ENCODE results near the gene RGS19.
A peak's percentile ranks its signal among the peaks of the same experiment; 100 is the strongest.
"Not testable (repeated sequence)": the region's sequence is repeated elsewhere in the genome, so short reads cannot be mapped to it uniquely, and the experiment has no call there.

Gene RGS19

DNA sequence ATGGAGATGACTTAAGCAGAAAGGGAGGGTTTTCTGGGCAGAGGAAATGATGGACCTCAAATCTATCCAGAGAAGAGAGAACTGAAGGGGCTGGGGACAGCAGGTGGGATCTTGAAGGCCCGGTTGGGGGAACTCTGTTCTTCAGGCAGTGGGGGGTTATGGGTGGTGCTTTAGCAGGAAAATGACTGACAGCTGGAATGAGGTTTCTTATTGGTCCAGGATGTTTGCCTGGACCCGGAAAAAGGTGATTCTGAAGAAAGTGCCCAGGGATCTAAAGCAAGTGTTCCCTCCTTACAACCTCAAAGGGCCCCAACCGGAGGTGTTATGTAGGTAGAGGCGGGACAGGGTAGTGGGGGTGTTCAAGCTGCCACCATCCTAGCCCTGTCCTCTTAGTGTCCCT, 16.1 kb upstream of the RGS19 start:
- DNase-seq (ENCODE audit: low read depth): no peak

DNA sequence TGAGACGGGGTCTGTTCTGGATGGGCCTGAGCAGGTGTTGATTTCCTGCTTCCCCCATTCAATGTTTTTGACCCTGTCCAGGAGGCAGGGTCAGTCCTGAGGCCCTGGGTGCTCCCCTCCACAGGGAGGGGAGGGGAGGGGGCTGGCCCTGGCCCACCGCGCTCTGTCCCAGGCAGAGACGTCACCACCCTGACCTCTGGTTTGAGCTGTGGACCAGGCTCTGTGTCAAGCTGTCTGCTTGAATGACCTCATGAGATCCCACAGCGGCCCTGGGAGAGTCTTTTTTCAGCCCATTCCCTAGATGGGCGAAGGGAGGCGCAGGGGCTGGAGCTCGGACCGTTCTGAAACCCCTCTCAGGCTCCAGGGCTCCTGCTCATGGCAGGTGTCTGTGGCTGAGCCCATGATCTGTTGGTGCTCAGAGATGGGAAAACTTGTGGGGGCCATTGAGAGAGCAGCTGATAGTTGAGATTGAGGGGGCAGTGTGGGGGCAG, 13.7 kb upstream of the RGS19 start:
- DNase-seq (ENCODE audit: low read depth): no peak

DNA sequence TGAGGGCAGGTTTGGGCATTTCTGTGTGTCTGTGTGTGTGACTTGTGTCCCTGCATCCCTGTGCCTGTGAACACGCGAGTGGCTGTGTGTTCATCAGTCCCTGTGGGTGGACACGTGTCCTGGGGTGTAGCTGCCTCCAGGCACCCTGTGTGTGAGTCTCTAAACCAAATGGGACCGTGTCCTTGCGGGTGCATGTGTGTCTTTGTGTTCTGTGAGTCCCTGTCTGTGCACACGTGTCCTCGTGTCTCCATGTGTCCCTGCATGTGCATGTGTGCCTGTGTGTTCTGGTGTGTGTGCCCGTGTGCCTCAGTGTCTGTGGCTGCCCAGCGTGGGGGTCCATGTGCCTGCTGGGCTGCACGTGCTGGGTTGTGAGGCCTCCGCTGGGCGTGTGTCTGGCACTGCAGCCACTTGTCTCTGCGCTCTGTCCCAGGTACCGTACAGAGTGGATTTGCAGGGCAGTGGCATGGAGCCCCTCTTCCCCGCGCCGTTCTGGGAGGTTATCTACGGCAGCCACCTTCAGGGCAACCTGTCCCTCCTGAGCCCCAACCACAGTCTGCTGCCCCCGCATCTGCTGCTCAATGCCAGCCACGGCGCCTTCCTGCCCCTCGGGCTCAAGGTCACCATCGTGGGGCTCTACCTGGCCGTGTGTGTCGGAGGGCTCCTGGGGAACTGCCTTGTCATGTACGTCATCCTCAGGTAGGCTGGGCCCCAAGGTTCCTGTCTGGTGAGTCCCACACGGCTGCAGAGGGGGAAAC, 13.1 kb upstream of the RGS19 start:
- DNase-seq (ENCODE audit: low read depth): no peak

DNA sequence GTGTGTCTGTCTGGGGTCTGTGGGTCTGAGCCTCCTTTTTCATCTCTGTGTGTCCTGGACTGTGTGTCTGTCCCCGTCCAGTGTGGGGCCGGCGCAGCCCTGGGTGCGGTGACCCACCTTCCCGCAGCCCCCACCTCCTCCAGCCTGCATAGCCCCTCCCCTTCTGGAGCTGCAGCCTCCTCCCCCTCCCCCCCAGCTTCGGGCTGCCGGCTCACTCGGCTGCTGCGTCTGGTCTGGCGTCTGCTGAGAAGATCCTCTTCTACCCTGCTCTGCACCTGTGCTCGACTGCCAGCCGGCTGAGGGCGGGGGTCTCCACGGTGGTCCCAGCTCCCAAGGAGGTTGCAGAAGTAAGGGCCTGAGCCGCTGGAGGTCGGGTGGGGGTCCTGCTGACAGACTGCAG, 12.5 kb upstream of the RGS19 start:
- no peak for DNase-seq (ENCODE audit: low read depth)

DNA sequence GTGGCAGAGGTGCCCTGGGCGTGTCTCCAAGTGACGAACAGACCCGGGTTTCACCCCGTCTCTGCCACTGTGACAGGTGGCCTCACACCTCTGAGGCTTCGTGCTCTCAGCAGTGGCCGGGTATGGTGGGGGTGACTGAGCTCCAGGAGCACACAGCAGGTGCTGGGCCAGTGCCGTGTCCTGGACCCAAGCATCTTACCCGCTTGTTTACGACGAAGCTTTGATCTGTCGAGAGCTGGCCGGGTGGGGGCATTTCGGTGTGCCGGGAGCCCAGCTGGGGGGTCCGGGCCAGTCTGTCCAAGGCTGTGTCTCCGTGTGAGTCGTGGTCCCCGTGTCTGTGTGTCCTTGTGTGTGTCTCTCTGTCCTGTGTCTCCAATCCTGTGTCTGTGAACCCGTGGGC, 12.0 kb upstream of the RGS19 start:
- DNase-seq (ENCODE audit: low read depth): no peak

DNA sequence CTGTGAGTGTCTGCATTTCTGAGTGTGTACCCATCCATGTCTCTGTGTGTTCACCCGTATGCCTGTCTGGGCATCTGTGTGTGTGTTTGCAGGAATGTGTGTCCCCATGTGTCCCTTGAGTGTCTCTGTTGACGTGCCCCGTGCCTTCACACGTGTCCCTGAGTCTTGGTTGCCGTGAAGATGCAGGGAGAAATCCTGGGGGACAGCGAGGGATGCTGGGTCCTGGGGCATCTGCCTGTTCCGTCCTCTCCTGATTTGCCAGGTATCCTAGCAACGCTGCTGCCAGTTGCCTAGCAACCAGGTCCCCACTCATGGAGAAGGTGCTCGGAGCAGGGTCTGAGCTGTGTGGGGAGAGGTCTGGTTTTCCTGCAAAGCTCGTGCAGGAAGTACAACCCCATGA, 10.8 kb upstream of the RGS19 start:
- no peak for DNase-seq (ENCODE audit: low read depth)

DNA sequence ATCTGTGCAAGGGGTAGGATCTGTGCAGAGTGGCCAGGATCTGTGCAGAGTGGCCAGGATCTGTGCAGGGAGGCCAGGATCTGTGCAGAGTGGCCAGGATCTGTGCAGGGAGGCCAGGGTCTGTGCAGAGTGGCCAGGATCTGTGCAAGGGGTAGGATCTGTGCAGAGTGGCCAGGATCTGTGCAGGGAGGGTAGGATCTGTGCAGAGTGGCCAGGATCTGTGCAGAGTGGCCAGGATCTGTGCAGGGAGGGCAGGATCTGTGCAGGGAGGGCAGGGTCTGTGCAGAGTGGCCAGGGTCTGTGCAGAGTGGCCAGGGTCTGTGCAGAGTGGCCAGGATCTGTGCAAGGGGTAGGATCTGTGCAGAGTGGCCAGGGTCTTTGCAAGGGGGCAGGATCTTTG, 9.3 kb upstream of the RGS19 start:
- not testable (repeated sequence) for DNase-seq (ENCODE audit: low read depth)

DNA sequence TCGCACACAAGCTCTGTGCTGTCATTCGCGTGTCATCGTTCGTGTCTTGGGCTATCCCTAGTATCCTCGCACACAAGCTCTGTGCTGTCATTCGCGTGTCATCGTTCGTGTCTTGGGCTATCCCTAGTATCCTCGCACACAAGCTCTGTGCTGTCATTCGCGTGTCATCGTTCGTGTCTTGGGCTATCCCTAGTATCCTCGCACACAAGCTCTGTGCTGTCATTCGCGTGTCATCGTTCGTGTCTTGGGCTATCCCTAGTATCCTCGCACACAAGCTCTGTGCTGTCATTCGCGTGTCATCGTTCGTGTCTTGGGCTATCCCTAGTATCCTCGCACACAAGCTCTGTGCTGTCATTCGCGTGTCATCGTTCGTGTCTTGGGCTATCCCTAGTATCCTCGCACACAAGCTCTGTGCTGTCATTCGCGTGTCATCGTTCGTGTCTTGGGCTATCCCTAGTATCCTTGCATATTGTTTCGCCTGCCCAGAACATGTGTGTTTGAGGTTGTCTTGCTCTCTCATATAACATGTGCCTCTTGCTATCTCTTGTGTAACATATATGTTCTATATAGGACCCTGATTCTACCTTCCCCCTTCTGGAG, 8.0 kb upstream of the RGS19 start:
- DNase-seq (ENCODE audit: low read depth): not testable (repeated sequence)

DNA sequence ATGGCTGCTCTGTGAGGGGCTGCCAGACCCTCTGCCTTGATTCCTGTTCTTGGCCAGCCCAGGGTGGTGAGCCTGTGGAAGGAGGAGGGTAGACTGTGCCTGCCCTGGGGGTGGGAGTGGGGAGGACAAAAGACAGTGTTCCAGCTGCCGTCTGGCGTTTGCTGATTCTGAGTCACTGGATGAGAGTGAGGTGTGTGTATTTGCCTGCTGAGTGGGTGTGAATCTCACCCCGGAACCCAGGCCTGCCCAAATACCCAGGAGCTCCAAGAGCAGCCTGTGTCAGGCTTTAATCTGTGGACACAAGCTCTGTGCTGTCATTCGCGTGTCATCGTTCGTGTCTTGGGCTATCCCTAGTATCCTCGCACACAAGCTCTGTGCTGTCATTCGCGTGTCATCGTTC, 7.5 kb upstream of the RGS19 start:
- no peak for DNase-seq (ENCODE audit: low read depth)

DNA sequence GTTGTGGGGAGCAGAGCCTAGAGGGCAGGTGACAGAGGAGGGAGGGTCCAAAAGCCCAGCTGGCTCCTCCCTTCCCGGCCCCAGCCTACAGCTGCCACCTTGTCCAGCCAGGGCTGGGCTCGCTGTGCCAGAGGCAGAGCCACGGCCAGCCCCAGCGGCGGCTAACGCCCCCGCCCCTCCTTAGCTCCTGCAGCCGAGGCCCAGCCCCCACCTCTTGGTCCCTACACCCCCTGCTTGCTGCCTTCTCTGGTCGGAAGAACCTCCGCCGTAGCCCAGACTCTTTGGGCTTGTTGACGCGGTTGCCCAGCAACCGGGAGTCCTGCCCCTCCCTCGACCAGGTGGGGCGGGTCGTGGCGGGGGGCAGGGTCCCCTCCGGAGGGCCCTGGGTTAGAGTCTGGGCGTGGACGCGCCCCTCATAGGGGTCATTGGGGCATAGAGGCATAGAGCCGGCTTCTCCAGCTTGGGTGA, 5.4 kb upstream of the RGS19 start:
- no peak for DNase-seq (ENCODE audit: low read depth)

DNA sequence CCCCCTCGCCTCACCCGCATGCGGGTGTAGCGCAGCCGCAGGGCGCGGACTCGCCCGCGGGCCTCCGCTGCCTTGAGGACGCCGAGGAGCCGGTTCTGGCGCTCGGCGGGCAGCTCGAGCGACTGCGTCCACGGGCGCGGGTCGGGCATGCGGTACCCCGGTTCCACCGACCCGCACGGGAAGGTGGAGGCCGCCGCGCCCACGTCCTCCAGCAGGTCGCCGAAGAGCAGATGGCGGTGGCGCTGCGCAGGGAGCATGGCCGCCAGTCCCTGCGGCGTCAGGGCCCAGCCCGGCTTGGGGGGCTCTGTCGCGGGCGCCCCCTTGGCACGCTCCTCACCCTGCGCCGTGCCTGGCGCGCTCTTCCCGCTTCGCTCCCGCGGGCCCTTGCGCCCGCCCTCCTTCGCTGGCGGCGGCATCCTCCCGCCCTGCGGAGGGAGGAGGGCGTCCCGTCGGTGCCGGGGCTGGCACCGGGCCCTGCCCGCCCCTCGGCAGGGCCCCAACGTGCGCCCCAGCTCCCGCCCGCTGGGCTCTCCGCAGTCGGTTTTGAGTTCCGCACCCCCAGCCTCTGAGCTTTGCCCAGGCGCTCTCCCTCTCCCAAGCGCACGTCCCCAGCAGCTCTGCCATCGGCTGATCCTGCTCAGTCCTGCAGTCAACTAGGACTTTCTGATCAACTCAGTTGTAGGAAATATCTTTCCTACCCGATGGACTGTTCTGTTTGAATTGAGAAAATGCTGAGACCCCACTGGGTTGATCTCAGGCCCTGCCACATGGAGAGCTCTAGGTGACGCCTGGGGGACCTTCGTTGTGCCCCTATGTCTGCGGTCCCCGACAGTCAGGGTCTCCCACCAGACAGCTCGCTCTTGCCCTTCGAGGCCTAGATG, 4.7 kb upstream of the RGS19 start, which contains the start of gene LKAAEAR1:
Gene LKAAEAR1, minus strand, starts transcription at position 595 of the 881 bp plus-strand sequence. Its CDS starts 179 bp downstream, at position 416.
- DNase-seq (ENCODE audit: low read depth): no peak

DNA sequence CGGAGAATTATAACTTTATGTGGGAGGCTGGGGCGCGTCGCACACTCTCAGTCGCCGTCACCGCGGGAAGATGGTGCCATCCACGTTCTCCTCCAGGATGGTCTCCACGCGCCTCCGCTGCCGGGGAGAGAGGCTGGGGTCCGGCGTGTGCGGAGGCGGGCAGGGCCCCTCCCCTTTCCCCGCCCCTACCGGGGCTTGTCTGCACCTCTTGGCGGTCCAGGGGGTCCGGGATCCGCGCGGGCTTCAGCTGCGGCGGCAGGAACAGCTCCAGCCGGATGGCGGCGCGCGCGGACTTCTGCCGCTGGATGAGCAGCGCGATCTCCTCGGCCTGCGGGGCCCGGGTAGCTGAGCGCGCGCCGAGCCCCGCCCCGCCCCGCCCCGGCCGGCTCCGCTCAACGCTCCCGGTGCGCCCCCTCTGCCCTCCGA, 4.1 kb upstream of the RGS19 start:
- DNase-seq (ENCODE audit: low read depth): peak; percentile 52

DNA sequence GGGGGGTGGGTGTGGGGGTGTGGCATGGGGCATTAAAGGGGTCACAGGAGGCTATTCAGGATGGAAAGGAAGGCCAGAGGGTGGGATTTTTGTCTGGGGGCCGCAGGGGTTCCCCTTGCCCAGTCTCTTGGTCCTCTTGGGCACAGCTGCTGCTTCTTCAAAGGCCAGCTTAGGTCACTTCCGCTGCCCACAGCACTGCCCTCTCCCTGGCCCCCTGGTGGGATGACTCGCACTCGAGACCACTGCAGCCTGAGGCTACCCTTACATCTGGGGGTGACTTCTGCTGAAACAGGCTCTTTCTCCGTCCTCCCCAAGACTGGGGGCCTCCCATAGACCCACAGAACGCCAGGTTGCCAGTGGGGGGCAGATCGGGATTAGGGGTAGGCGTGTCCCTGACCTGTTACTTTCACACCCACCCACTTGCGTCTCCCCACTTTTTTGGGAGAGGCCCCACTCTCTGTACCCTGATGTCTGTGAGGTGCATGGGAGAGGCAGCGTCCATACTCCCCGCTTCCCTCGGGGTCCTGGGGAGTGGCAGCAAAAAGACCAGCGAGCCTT, 3.6 kb upstream of the RGS19 start:
- no peak for DNase-seq (ENCODE audit: low read depth)

DNA sequence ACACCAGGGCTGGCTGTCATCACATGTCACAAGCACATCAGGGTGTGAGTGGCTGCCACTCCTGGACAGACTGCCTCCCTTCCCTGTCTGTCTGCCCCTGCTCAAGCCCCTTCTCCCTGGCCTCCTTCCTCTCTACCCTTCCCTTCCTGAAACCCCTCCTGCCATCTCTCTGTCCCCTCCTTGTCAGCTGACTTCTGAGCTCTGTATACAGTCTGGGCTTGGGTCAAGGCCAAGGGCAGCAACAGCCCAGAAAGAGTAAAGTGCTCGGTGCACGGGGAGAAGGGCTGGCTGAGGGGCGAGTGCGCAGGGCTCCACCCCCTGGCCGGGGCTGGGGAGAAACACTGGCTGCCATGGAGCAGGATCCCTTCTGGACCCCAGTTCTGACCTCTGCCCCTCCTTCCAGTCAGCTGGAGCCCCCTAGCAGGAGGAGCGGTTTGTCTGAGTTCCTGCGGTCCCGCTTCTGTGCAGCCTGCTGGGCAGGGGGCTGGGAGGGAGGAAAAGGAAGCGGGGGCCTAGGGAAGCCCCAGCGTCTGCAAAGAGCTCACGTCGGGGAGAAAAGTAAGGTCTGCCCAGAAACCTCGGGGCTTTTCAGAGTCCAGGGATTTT, 2.9 kb upstream of the RGS19 start:
- no peak for DNase-seq (ENCODE audit: low read depth)

DNA sequence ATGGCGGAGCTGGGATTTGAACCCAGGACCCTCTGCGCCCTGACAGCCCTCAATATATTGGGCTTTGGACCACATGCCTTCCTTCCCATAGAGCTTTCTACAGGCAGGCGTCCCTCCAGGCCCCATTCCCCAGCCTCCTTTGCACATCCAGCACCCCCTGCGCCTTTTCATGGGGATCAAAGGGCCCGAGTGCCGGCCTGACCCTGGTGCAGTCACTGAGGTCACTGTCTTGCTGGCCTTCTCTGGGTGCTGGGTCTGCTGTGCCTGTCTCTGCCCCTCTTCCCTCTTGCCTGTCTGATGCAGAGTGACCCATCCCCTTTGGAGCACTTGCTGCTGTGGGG, 2.3 kb upstream of the RGS19 start:
- DNase-seq (ENCODE audit: low read depth): no peak

DNA sequence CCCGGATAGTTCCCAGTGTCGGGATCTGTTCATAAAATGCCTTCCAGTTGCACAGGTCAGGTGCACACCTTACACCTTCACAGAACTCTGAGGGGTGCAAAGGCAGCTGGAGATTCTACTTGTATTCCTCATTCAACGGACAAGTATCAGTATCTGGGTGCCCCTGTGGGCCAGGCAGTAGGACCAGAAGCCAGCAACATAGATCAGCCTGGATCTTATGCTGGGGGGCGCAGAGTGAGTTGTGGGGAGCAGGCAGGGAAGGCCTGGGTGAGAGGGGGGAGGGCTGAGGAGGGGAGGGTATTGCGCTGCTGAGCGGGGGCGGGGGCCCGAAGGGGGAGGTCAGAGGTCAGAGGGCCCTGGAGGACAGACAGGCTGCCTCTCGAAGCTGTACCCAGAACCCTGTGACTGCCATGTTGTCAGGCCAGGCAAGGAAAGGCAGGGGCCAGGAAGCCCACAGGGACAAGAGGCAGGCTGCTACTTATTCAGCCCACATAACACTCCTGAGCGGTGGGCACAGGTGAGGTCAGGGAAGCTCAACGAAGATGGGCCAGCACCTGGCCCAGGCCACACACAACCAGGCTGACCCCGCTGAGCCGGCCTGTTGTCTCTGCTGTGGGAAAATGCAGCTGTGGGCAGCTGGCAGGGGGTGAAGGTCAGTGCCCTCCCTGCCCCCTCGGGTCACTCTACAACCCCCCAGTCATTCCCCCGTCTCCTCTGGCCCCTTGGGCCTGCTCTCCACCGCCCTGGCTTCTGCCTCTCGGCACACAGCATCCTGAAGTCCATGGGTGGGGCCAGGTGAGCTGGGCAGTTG, 1.7 kb upstream of the RGS19 start:
- DNase-seq (ENCODE audit: low read depth): no peak

DNA sequence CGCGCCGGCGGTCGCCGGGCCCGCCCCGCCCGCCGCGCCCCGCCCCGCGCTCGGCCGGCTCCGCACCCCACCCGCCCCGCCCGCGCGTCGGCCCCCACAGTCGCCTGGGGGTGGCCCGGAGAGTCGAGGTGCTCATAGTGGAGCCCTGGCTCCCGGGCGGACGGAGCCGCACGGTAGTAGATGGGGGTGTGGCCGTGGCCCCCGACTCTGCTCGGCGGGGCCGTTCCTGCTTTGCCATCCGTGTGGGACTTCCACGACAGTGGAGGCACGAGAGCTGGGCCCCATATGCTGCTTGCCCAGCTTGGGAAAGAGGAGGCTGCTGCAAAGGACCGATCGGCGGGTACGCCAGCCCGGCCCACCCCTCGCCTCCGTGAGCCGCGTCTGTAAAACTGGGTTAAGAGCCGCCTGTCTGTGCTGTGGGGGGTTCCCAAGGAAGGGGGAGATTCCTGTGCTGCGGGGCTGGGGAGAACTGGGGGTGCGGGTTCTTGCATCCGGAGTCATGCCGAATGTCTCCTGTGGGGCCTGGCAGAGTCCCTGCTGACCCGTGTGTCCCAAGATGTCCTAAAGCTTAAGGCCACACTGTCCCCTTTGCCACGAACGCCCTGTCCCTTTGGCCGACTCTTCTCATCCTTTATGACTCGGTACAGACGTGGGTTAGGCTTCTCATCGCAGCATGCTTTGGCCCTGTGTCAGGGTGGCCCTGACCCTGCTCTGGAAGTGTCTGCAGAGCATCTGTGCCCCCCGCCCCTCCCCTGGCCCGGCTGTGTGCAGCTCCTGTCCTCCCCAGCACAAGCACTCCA, 895 bp upstream of the RGS19 start, which contains the start of gene OPRL1:
Gene OPRL1, plus strand, starts transcription at position 70 of the 800 bp plus-strand sequence. CDS start 12,639 bp downstream, outside the sequence.
- no peak for DNase-seq (ENCODE audit: low read depth)

DNA sequence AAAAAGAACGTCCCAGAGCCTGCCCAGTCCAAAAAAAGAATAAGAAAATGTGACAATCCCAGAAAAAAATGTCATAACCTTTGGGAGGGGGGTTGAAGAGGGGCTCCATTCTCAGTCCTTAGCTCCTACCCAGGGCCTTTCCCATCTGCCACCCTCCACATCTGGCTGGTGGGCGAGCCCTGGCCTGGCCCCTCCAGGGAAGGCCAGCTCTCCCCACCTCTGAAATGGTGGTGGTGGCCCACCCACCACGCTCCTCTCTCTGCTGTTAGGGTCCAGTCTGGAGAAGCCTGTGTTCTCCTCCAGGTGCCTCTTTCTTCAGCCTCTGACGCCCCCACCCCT, 415 bp downstream of the RGS19 start:
- no peak for DNase-seq (ENCODE audit: low read depth)

DNA sequence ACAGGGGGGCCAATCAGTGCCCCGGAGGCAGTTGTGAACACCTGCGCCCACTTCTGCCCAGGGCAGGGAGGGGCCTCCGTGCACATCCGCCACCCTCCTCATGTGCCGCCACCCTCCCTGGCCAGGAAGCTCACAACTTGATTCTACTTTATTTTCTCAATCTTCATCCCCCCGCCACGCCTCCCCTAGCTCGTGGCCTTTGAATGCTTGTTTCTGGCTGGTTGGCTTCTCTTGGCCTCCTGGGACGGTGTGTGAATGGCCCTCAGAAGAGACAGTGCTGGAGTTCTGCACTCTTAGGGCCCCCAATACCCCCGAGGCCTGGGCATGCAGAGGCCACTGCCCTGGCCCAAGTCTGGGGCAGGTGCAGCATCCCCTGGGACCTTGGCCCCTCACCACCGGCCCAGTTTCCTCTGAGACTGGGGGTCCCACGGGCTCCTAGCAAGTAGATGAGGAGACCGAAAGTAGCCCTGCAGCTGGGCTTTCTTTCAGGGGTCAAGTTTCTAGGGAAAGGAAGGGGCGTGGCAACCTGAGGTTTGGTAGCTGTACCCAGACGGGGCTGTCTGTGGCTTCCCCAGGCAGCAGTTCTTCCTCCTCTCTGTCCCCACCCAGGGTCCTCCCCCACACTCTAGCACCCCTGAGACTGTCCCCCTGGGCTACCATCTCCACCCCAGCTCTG, 1.3 kb downstream of the RGS19 start:
- no peak for DNase-seq (ENCODE audit: low read depth)

DNA sequence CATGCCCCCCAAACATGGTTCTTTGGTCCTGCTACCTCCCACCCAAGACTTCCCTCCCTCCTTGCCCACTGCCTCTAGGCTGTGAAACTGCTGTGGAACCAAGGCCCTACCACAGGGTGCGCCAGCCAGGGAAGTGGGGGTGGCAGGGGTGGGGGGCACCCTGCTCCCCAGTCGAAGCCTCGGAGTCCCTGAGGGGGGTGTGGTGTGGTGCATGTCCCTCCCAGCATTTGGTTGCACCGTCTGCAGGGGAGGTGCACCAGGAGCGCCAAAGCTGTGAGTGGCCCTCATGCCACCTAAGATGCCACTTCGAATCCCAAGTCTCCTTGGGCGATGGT, 1.8 kb downstream of the RGS19 start:
- DNase-seq (ENCODE audit: low read depth): no peak

Measured in stimulated activated CD8-positive, alpha-beta memory T cell treated with anti-CD3 and anti-CD28 coated beads, Interleukin-12 subunit alpha, Interleukin-12 subunit beta, amount 100 ng/mL, for 4 hours (primary cell).